SK-N-MC (cell line): ENCODE data around the gene FAIM2.
A peak's percentile ranks its signal among the peaks of the same experiment; 100 is the strongest.

Source experiments
- DNase-seq: peaks from one replicate; pipeline ENCODE4 v3.0.0-alpha.2; 2011; ENCODE audit warnings: low read depth, low spot score
- H3K27ac ChIP-seq: fragments of 200-600 bp; sonication (generic); 2 replicates; pipeline ENCODE4 v1.5.1; 2016; ENCODE audit warnings: mixed run types
- H3K36me3 ChIP-seq: fragments of 200-600 bp; sonication (generic); 2 replicates; pipeline ENCODE4 v1.6.1; 2017; ENCODE audit warnings: antibody characterized with exemption, low read length, mixed read lengths; ENCODE audit not compliant: insufficient read depth
- H3K4me3 ChIP-seq: fragments of 200-600 bp; sonication (generic); 2 replicates; pipeline ENCODE4 v1.5.1; 2016
- H3K9ac ChIP-seq: fragments of 200-600 bp; sonication (generic); 2 replicates; pipeline ENCODE4 v1.8.0; 2017; ENCODE audit warnings: mixed run types, mixed read lengths; ENCODE audit not compliant: insufficient read length
- H3K9me3 ChIP-seq: fragments of 200-600 bp; sonication (generic); 2 replicates; pipeline ENCODE4 v1.6.1; 2017; ENCODE audit warnings: low read depth, mild to moderate bottlenecking, antibody characterized with exemption, low read length, moderate library complexity, mixed read lengths
- EZH2 ChIP-seq: fragments of 200-600 bp; sonication (generic); IDR thresholded peaks from one replicate; pipeline ENCODE4 v1.6.1; 2017; ENCODE audit warnings: antibody characterized with exemption
- FOXP2 ChIP-seq: optimal IDR thresholded peaks from 2 replicates; pipeline ENCODE3; 2011; ENCODE audit warnings: mild to moderate bottlenecking, moderate library complexity; ENCODE audit not compliant: insufficient read depth; ENCODE audit errors: extremely low read length, control extremely low read depth
- POLR2AphosphoS5 ChIP-seq: IDR thresholded peaks from 2 replicates; pipeline ENCODE4 v1.6.1; 2012; ENCODE audit warnings: mild to moderate bottlenecking, low read depth, low read length, borderline replicate concordance

The FAIM2 gene

DNA sequence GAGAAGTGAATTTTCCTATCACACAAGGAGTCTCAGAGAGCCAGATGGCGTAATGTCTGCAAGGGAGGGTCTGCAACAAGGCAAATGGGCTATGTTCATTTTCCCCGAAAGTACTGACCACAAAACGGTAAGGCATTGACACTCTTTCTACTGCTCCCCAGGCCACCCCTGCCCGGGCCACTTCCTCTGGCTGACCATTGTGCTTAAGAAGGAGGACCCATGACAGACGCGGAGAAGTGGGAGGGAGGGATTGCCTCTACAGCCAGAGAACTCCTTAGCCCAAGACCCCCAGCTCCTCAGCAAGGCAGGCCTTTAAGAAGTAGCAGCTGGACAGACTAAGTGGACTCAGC lies 76.7 kb downstream of the FAIM2 start:
- Histone ChIP-seq H3K27ac (no peak overlapping the region; the same call in 1 of the 2 replicates), H3K36me3 (peaks cover 9% of the 10 kb centered on the region; the same call in 1 of the 2 replicates), H3K9me3 (no peaks in the 10 kb centered on the region), H3K4me3 (peak overlapping the region; percentile 94), H3K9ac (peak overlapping the region; percentile 81)
- DNase-seq, result no peak
- TF ChIP-seq POLR2AphosphoS5, result no peak

GRCh38 chr12:49825971-49826421 lies 77.7 kb downstream of the FAIM2 start:
- Histone ChIP-seq H3K9me3 (no peaks in the 10 kb centered on the region), H3K4me3 (no peak overlapping the region), H3K36me3 (peaks cover 12% of the 10 kb centered on the region; the same call in 1 of the 2 replicates), H3K9ac (no peak overlapping the region), H3K27ac (no peak overlapping the region)
- no peak for DNase-seq
- TF ChIP-seq FOXP2, result no peak
- TF ChIP-seq POLR2AphosphoS5, result no peak
- no peak for TF ChIP-seq EZH2

DNA sequence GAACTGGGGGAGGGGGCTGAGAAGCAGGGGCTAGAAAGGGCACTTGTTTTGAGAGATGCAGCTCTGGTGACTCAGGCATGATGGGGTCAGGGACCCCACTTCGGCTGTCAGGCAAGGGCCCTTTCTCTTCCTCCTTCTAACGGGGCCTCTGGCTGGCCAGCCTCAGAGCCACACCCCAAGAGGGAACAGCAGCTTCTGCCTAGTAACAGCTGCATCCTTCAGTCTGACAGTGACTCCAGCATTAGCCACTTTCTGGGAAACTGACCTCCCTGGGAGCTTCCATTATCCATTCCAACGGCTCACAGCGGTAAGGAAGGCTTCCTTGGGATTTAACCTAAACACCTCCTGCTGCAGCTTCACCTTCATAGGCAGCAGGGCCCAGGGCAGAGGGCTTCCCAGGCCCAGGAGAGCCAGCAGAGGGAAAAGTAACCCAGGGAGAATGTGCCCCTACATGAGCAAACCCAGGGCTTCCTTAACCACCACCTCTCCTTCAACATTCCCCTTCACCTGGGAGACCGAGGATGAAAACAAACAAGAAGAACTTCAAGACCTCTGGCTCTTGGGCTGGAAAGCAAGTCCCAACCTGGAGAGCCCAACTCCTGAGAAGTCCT lies 78.2 kb downstream of the FAIM2 start:
- no peak overlapping the region for H3K4me3 ChIP-seq
- TF ChIP-seq EZH2 (no peak), FOXP2 (no peak), POLR2AphosphoS5 (no peak)
- H3K9ac ChIP-seq, result no peak overlapping the region
- no peak for DNase-seq
- peaks cover 12% of the 10 kb centered on the region; the same call in 1 of the 2 replicates for H3K36me3 ChIP-seq
- H3K27ac ChIP-seq, result no peak overlapping the region
- H3K9me3 ChIP-seq, result no peaks in the 10 kb centered on the region

- H3K9me3 ChIP-seq, result no peaks in the 10 kb centered on the region
- no peak overlapping the region for H3K27ac ChIP-seq
- no peak for DNase-seq
- H3K9ac ChIP-seq, result no peak overlapping the region
- no peak overlapping the region for H3K4me3 ChIP-seq
- TF ChIP-seq POLR2AphosphoS5 (no peak), EZH2 (no peak), FOXP2 (no peak)
- H3K36me3 ChIP-seq, result peaks cover 12% of the 10 kb centered on the region; the same call in 1 of the 2 replicates
These were observed 78.8 kb downstream of the FAIM2 start for GRCh38 chr12:49824895-49825294.

GRCh38 chr12:49824416-49824815 lies 79.3 kb downstream of the FAIM2 start:
- TF ChIP-seq EZH2 (no peak), POLR2AphosphoS5 (no peak), FOXP2 (no peak)
- DNase-seq, result no peak
- Histone ChIP-seq H3K4me3 (no peak overlapping the region), H3K36me3 (peaks cover 12% of the 10 kb centered on the region; the same call in 1 of the 2 replicates), H3K27ac (no peak overlapping the region), H3K9ac (no peak overlapping the region), H3K9me3 (no peaks in the 10 kb centered on the region)

DNA sequence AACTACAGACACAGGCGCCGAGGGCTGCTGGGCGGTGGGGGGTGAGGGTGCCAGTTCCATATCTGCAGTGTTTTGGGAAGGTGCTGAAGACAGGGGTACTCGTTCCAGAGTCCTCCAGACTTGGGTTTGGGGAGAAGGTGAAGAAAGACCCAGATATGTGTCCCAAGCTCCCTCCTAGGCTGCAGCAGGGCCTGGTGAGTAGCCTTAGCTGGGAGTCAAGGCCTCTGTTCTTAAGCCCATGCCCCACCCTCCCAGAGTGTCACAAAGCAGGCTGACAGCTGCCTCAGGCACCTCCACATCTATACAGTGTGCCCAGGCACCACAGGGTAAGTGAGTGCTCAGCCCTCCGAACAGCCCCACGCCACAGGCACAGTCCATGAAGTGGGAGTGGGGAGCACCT lies 79.7 kb downstream of the FAIM2 start:
- H3K9me3 ChIP-seq, result no peaks in the 10 kb centered on the region
- H3K9ac ChIP-seq, result no peak overlapping the region
- TF ChIP-seq FOXP2, result no peak
- no peak for TF ChIP-seq POLR2AphosphoS5
- TF ChIP-seq EZH2, result no peak
- H3K27ac ChIP-seq, result no peak overlapping the region
- no peak overlapping the region for H3K4me3 ChIP-seq
- no peak for DNase-seq
- H3K36me3 ChIP-seq, result peaks cover 12% of the 10 kb centered on the region; the same call in 1 of the 2 replicates

- H3K36me3 ChIP-seq, result peaks cover 12% of the 10 kb centered on the region; the same call in 1 of the 2 replicates
- TF ChIP-seq FOXP2 (no peak), EZH2 (no peak), POLR2AphosphoS5 (no peak)
- H3K9me3 ChIP-seq, result no peaks in the 10 kb centered on the region
- DNase-seq, result no peak
- H3K9ac ChIP-seq, result no peak overlapping the region
- no peak overlapping the region for H3K4me3 ChIP-seq
- no peak overlapping the region for H3K27ac ChIP-seq
These were observed 80.3 kb downstream of the FAIM2 start for GRCh38 chr12:49823350-49823749.

DNA sequence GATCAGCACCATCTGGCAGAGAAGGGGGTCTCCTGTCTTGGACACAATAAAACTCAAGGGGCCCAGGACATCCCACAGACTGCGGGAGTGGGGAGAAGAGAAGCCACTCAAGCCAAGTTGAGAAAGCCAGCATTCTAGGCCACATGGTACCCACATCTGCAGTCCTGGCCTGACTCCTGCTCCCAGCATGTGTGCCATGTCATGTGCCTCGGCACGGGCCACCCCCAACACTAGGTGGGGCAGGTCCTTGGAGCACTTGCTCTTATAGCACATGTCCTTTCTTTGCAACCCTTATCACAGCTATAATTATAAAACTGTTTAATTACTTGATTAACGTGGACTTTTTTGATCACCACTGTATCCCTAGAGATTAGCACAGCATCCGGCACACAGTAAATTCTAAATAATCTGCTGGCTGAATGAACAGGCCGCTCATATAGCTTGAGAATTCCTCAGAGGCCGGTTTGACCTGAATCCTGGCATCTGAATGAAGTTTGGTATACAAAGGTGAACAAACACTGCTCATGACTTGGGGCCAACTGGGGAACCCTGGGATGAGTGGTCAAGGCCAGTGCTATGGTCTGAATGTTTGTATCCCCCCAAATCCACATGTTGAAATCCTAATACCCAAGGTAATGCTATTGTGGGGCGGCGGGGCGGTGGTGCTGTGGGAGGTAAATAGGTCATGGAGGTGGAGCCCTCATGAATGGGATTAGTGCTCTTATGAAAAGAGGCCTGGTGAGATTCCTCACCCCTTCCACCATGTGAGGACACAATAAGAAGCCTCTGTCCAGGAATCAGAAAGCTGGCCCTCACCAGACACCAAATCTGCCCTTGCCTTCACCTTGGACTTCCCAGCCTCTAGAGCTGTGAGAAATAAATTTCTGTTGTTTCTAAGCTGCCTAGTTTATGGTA lies 82.1 kb downstream of the FAIM2 start:
- H3K4me3 ChIP-seq, result no peak overlapping the region
- H3K9me3 ChIP-seq, result no peaks in the 10 kb centered on the region
- DNase-seq, result no peak
- no peak overlapping the region for H3K9ac ChIP-seq
- no peak overlapping the region; the same call in 1 of the 2 replicates for H3K27ac ChIP-seq
- H3K36me3 ChIP-seq, result peaks cover 12% of the 10 kb centered on the region
- TF ChIP-seq FOXP2 (no peak), EZH2 (no peak), POLR2AphosphoS5 (no peak)

DNA sequence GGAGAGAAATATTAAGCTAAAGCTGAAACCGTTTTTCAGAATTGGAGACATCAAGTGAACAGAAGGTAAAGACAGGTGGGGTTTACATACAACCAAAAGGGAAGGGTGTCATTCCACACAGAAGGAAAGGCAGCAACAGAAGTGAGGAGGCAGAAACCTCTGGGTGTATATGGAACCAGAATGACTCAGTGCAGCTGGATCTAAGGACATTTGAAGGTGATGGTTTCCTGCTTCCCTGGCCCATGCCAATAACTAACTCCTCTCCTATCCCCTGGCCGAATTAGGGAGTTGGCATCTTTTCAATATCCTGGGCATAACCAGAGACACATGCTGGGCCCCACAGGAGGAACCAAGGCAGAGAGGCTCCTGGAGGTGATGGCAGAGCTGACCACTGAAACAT lies 83.9 kb downstream of the FAIM2 start:
- H3K9me3 ChIP-seq, result no peaks in the 10 kb centered on the region
- peaks cover 12% of the 10 kb centered on the region for H3K36me3 ChIP-seq
- H3K27ac ChIP-seq, result 0 out of 2 replicates have a peak overlapping the region, but pooled peaks have one; percentile 42
- H3K9ac ChIP-seq, result no peak overlapping the region
- TF ChIP-seq POLR2AphosphoS5, result no peak
- TF ChIP-seq EZH2, result no peak
- DNase-seq, result no peak
- no peak overlapping the region for H3K4me3 ChIP-seq
